ENCODE data around the gene ASB8. TPM values are rescaled to one million over a fixed set of nuclear protein-coding genes. Genes with fewer than 3 reads are reported as not detected.
A peak's percentile ranks its signal among the peaks of the same experiment; 100 is the strongest.

Gene ASB8
- total RNA-seq: 22.2 and 27.0 TPM in 2 replicates
- long read RNA-seq, transcript ASB8-205 (4 exons, 2,610 nt): minor isoform, 14 of 76 reads
- long read RNA-seq, transcript ASB8-201 (4 exons, 2,615 nt): major isoform, 54 of 76 reads
- long read RNA-seq, partial matches to known transcripts: 3 of 76 reads
- long read RNA-seq, other reads (novel, unspliced or antisense): 3 of 76 reads

GRCh38 chr12:48157018-48157888 is at the start of gene ASB8:
Gene ASB8 (minus strand): TSS chr12:48157515. CDS start chr12:48153496, 4,019 bp downstream.
- TF ChIP-seq, protein P1, sequence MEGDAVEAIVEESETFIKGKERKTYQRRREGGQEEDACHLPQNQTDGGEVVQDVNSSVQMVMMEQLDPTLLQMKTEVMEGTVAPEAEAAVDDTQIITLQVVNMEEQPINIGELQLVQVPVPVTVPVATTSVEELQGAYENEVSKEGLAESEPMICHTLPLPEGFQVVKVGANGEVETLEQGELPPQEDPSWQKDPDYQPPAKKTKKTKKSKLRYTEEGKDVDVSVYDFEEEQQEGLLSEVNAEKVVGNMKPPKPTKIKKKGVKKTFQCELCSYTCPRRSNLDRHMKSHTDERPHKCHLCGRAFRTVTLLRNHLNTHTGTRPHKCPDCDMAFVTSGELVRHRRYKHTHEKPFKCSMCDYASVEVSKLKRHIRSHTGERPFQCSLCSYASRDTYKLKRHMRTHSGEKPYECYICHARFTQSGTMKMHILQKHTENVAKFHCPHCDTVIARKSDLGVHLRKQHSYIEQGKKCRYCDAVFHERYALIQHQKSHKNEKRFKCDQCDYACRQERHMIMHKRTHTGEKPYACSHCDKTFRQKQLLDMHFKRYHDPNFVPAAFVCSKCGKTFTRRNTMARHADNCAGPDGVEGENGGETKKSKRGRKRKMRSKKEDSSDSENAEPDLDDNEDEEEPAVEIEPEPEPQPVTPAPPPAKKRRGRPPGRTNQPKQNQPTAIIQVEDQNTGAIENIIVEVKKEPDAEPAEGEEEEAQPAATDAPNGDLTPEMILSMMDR (IDR thresholded peaks at IDR 0.05; ENCODE audit: unreplicated experiment): peak; percentile 44
- Mint-ChIP-seq H3K9me3 (ENCODE audit: low read depth) (no peaks in the 10 kb centered on the region), H3K27me3 (peaks cover 7% of the 10 kb centered on the region), H3K27ac (peak within 1 kb of the TSS; percentile 97), H3K36me3 (ENCODE audit: insufficient read depth) (no peaks in the 10 kb centered on the region), H3K4me1 (ENCODE audit: low read depth) (peaks cover 5% of the 10 kb centered on the region), H3K4me3 (ENCODE audit: low read depth) (peak within 1 kb of the TSS; percentile 96)
- peak; percentile 98 for DNase-seq (ENCODE audit: low spot score, unreplicated experiment)

DNA sequence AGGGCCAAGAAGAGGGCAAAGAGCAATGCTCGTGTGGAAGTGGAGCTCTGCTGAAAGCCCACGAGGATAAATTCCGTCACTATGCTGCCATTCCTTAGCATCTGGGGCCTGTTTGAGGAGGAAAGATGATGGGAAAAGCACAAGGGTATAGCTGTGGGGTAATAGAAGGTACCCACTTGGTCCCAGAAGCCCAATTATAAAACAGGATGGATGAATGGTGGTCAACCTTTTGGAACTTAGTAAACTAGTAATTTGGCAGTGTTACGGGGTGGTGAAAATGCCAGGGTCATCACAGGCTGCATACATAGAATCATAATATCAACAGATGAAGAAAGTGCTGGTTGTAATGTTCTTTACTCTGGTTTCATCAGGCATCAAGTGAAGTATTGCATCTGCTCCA is 45.9 kb upstream of the ASB8 start, which contains the start of gene OR10AD1:
Gene OR10AD1 (minus strand): TSS at position 101 of the 400 bp plus-strand sequence. CDS start 0 bp downstream, at position 101.
- no peak within 1 kb of the TSS for H3K27ac Mint-ChIP-seq
- TF ChIP-seq, protein P1 (IDR thresholded peaks at IDR 0.05; ENCODE audit: unreplicated experiment): no peak
- peaks cover 38% of the 10 kb centered on the region for H3K36me3 Mint-ChIP-seq (ENCODE audit: insufficient read depth)

DNA sequence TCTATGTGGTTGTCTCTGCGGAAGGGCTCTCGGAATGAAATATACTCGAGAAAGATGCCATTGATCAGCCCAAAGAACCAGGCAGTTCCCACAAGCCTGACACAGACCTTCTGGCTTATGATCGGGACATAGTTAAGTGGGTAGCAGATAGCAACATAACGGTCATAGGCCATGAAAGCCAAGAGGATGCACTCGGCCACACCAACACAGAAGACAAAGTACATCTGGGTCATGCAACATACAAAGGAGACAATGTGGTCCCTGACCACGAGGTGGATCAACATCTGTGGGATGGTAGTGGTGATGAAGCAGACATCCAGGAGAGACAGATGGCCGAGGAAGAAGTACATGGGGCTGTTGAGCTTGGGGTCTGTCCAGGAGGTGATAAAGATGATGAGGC is 45.5 kb upstream of the ASB8 start:
- Mint-ChIP-seq H3K36me3 (ENCODE audit: insufficient read depth) (peaks cover 38% of the 10 kb centered on the region), H3K4me3 (ENCODE audit: low read depth) (no peak overlapping the region), H3K27ac (no peak overlapping the region), H3K9me3 (ENCODE audit: low read depth) (peaks cover 44% of the 10 kb centered on the region), H3K4me1 (ENCODE audit: low read depth) (peaks cover 10% of the 10 kb centered on the region), H3K27me3 (no peaks in the 10 kb centered on the region)
- TF ChIP-seq, protein P1 (IDR thresholded peaks at IDR 0.05; ENCODE audit: unreplicated experiment): no peak
- no peak for DNase-seq (ENCODE audit: low spot score, unreplicated experiment)

More for the DNA sequence above, 45.9 kb upstream of the ASB8 start, which contains the start of gene OR10AD1:
- H3K9me3 Mint-ChIP-seq (ENCODE audit: low read depth): peaks cover 48% of the 10 kb centered on the region
- no peak for DNase-seq (ENCODE audit: low spot score, unreplicated experiment)
- H3K4me3 Mint-ChIP-seq (ENCODE audit: low read depth): no peak within 1 kb of the TSS
- peaks cover 10% of the 10 kb centered on the region for H3K4me1 Mint-ChIP-seq (ENCODE audit: low read depth)
- H3K27me3 Mint-ChIP-seq: no peaks in the 10 kb centered on the region

DNA sequence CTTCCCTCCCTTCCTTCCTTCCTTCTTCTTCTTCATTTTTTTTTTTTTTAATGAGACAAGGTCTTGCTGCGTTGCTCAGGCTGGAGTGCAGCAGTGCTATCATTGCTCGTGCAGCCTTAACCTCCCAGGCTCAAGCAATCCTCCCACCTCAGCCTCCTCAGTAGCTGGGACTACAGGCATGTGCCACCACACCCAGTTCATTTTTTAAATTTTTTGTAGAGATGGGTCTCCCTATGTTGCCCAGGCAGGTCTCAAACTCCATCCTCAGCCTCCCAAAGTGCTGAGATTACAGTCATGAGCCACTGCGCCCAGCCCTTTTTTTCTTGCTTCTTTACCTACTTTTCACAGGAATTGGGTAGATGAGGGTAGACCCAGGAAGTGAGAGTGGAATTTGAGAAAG is 44.2 kb upstream of the ASB8 start:
- Mint-ChIP-seq H3K4me3 (ENCODE audit: low read depth) (no peak overlapping the region), H3K27ac (no peak overlapping the region), H3K27me3 (no peaks in the 10 kb centered on the region), H3K36me3 (ENCODE audit: insufficient read depth) (peaks cover 31% of the 10 kb centered on the region), H3K9me3 (ENCODE audit: low read depth) (peaks cover 33% of the 10 kb centered on the region), H3K4me1 (ENCODE audit: low read depth) (peaks cover 10% of the 10 kb centered on the region)
- no peak for DNase-seq (ENCODE audit: low spot score, unreplicated experiment)
- TF ChIP-seq, protein P1 (IDR thresholded peaks at IDR 0.05; ENCODE audit: unreplicated experiment): no peak

DNA sequence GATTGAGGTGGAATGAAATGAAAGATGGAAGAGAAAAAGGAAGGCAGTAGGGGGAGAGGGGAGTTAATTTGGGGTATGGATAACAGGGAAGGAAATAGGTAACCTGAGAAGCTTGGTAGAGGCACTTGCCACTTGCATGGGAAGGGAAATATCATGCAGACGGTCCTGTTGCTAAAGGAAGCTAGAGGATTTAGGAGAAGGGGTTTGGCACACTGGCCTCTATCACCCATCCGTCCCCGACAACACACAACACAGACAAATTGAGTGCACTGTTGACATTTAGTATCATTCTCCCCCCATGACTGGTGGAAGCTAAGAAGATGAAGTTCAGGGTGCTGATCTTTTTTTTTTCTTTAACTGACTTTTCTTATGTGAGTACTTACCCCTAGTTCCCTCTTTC is 43.8 kb upstream of the ASB8 start:
- Mint-ChIP-seq H3K27me3 (no peaks in the 10 kb centered on the region), H3K27ac (no peak overlapping the region), H3K9me3 (ENCODE audit: low read depth) (peaks cover 29% of the 10 kb centered on the region), H3K36me3 (ENCODE audit: insufficient read depth) (peaks cover 27% of the 10 kb centered on the region), H3K4me1 (ENCODE audit: low read depth) (peaks cover 10% of the 10 kb centered on the region), H3K4me3 (ENCODE audit: low read depth) (no peak overlapping the region)
- TF ChIP-seq, protein P1 (IDR thresholded peaks at IDR 0.05; ENCODE audit: unreplicated experiment): no peak
- no peak for DNase-seq (ENCODE audit: low spot score, unreplicated experiment)
